Activated CD4-positive, alpha-beta T cell treated with anti-CD3 and anti-CD28 coated beads for 1 hour (primary cell): Measurements from ENCODE around the gene TNRC6B.
"Not testable (repeated sequence)": the region's sequence is repeated elsewhere in the genome, so short reads cannot be mapped to it uniquely, and the experiment has no call there.

Experiments
- DNase-seq: peaks from one replicate; pipeline ENCODE4 v3.0.0-alpha.2; 2020

The TNRC6B gene

GRCh38 chr22:40216041-40216756, 38.5 kb downstream of the TNRC6B start:
- DNase-seq: no peak

DNA sequence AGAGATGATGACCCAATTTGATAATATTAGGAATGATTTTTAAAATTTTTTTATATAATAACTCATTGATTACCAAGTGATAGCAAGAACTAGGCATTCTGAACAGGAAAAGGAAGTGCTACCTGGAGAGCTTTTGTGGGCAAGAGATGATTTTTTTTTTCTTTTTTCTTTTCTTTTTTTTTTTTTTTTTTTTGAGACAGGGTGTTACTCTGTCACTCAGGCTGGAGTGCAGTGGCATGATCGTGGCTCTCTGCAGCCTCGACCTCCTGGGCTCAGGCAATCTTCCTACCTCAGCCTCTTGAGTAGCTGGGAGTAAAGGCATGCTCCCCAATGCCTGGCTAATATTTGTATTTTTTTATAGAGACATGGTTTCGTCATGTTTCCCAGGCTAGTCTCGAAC, 40.4 kb downstream of the TNRC6B start:
- no peak for DNase-seq

DNA sequence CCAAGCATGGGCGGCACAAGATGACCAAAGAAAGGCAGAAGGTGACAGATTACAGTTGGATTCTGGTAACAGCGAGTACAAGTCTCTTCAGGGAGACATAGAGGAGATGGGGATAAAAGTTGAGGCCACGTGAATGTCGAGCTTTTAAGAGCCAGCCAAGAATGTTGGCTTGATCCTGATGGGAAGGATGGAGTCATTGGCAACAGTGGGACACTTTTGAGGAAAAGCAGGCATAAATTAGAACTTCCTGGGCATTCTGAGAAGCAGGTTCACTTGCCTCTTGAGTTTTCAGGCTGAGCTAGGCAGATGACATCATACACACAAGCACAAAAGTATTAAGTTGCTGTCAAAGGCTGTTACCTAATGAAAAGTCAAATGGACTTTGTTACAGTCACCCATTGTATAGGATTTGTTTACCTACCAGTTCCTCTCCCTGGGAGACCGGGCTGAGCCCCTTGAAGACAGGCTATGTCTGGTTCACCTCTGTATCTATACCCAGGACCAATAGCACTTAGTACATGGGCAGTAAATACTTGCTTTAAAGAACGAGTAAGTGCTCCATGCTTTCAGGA, 41.1 kb downstream of the TNRC6B start:
- DNase-seq: no peak

DNA sequence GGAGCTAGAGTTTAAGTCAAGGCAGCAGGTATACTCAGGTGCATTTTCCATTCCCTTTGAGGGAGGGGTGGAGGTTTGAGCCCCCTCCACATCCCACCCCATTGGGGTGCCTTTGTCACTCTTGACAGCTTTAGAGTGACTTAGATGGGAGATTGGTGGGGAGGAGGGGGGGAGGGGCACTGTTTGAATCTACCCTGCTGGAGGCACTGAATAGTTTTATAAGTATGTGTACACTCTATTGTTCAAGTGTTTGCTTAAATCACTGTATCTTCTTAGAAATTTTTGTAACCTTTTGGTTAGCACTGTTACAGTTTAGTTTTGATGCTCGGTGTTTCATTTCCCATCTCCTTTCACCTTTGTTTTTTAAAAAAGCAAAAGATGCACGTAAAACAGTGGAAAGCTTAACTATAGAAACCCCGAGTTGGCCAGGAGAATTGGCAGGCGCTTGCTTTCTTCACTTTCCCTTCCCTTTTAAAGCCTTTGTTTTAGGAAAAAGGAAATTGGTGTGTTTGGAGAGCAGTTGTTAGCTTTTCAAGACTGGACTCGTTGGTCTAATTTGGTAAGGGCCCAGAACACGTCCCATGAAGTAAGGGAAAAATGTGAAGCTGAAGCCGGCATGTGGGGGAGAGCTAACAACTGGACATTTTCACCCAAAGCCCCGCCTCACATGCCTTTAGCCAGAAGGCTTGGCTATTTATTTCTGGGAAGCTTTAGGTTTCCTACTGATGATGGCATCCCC, 42.8 kb downstream of the TNRC6B start:
- no peak for DNase-seq

- DNase-seq: no peak
These were observed 43.3 kb downstream of the TNRC6B start for GRCh38 chr22:40221055-40221414.

DNA sequence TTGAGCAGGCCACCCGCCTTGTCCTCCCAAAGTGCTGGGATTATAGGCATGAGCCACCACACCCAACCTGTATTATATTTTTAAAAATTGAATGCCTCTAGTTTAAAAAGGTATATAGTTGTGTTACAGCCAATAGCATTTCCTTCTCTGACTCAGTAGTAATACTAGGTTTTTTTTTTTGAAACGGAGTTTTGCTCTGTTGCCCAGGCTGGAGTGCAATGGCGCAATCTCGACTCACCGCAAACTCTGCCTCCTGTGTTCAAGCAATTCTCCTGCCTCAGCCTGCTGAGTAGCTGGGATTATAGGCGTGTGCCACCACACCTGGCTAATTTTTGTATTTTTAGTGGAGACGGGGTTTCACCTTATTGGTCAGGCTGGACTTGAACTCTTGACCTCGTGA, 45.3 kb downstream of the TNRC6B start:
- DNase-seq: not testable (repeated sequence)

DNA sequence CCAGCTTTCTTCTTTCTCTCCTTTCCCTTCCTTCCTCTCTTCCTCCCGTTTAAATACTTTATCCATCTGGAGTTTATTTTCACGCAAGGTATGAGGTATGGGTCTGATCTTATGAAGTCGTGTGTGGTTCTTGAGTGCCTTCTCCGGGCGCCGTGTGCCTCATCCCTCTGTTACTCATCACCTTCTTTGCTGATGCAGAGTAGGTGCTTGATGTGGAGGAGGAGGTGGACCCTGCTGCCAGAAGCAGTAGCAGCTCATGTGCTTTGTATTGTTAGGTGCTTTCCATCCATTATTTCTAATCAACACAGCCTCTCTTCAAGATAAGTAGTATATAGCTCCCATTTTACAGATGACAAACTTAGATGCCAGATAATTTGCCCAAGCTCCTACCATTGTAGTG, 47.0 kb downstream of the TNRC6B start:
- peak; percentile 47 for DNase-seq

- no peak for DNase-seq
These were observed 48.9 kb downstream of the TNRC6B start for GRCh38 chr22:40226620-40227019.

GRCh38 chr22:40231618-40232313, 54.0 kb downstream of the TNRC6B start:
- no peak for DNase-seq

DNA sequence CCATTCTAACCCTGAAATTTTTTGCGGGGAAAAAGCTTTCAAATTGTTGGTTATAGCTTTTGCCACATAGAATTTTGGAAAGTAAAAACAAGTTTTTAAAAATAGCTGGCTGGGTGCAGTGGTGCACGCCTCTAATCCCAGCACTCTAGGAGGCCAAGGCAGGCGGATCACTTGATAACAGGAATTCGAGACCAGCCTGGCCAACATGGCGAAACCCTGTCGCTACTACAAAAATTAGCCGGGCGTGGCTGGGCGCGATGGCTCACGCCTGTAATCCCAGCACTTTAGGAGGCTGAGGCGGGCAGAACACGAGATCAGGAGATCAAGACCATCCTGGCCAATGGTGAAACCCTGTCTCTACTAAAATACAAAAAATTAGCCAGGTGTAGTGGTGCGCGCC, 54.9 kb downstream of the TNRC6B start:
- no peak for DNase-seq

- no peak for DNase-seq
These were observed 56.2 kb downstream of the TNRC6B start for GRCh38 chr22:40233886-40234285.

- no peak for DNase-seq
These were observed 56.9 kb downstream of the TNRC6B start for GRCh38 chr22:40234658-40235057.

DNA sequence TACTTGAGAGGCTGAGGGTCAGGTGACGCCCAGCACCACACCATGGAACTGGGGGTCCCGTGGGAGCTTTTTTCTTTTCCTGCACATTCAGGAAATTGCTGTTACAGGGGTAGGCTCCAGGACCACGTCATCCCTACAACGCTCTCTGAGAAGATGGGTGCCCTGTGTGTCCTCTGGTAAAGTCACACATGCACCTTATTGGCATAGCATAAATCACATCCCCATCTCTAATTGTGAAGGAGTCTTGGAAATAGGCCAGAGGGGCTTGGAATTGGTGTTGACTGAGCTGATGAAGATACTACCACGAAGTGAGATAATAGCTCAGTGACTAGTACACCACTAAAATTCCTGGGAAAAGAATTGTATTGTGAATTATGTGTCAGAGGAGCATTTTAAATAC, 57.6 kb downstream of the TNRC6B start:
- no peak for DNase-seq

DNA sequence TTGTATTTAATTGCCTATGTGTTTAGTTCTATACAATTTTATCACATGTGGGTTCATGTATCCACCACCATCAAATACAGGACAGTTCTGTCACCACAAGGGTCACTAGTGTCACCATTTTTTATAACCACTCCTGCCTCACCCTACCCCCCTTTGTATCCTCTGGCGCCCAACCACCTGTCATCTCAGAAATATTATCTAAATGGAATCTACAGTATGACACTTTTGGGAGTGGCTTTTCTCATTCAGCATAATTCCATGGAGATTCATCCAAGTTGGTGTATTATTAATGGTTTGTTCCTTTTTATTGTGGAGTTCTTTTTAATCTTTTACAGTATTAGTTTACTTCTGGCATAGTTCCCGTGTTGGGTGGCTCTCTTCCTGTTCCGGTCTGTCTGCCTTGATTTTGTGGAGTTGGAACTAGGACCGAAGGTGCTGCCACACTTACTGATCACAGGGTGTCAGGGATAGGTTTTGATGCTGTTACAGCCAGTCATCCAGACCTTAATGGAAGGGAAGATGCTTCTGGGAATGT, 58.5 kb downstream of the TNRC6B start:
- DNase-seq: no peak

- no peak for DNase-seq
These were observed 59.5 kb downstream of the TNRC6B start for GRCh38 chr22:40237241-40237640.

- no peak for DNase-seq
These were observed 60.2 kb downstream of the TNRC6B start for GRCh38 chr22:40237788-40238424.

GRCh38 chr22:40238425-40239344, 61.0 kb downstream of the TNRC6B start:
- no peak for DNase-seq

GRCh38 chr22:40239345-40239683, 61.6 kb downstream of the TNRC6B start:
- no peak for DNase-seq

DNA sequence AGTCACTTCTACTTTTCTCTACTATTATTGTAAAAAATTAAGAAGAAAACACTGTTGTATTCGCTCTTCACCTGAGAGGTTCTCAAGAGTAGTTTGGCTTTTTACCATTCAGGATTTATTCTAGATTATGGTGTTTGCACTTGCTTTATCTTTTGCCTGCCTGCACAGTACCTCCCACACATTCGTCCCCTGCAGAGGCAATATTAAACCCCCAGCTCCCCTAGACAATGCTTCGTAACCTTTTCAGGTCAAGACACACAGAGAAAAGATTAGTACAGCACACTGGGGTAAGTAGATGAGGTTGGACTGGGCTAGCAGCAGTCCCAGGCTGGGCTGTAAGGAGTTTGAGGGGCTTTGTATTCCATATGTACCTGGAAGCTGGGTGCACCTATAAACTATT, 62.4 kb downstream of the TNRC6B start:
- no peak for DNase-seq

DNA sequence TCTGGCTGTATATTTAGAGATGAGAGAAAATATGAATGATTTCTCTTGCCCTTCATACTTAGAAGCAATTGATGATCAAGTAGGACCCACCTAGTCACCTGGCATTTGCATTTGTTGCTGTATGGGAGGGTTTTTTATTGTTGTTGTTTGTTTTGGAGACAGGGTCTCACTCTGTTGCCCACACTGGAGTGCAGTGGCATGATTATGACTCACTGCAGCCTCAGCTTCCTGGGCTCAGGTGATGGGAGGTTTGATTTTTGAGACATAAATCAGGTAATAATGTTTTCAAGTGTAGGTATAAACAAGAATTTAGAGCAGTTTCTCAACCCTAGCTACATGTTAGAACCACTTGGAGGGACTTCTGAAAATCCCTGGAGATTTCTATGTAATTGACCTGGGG, 63.0 kb downstream of the TNRC6B start:
- DNase-seq: no peak

DNA sequence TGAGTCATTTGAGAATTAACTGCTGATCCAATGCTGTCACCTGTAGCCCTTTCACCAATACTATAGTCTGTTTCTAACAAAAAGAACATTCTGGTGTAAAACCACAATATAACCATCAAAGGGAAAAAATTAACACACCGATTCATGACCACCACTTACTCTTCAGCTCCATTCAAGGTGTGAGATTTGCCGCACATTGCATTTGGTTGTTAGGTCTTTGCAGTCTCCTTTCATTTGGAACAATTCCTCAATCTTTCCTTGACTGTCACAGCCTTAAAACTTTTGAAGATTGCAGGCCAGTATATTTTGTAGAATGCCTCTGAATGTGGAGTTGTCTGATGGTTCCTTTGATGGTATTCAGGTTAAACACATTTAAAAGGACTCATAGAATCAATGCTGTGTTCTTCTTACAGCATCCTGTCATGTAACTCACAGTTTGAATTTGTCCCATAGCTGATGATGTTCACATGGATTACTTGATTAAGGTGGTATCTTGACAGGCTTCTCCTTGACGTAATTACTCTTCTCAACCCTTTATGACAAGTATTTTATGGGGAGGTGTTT, 63.6 kb downstream of the TNRC6B start:
- DNase-seq: no peak

GRCh38 chr22:40243891-40244290, 66.2 kb downstream of the TNRC6B start:
- no peak for DNase-seq
